SKM-1 treated with dmso at 0.1 percent for 144 hours (cell line): ENCODE measurements around the gene JPH4.
A peak's percentile ranks its signal among the peaks of the same experiment; 100 is the strongest.
"Not testable (repeated sequence)": the region's sequence is repeated elsewhere in the genome, so short reads cannot be mapped to it uniquely, and the experiment has no call there.

Experiments used
- DNase-seq: peaks from one replicate; lab custom pipeline; 2025; ENCODE audit not compliant: unreplicated experiment; lab: John Stamatoyannopoulos, UW

The JPH4 gene

GRCh38 chr14:23550131-23550811, 28.3 kb downstream of the JPH4 start:
- no peak for DNase-seq

GRCh38 chr14:23548351-23549318, 30.0 kb downstream of the JPH4 start:
- no peak for DNase-seq

DNA sequence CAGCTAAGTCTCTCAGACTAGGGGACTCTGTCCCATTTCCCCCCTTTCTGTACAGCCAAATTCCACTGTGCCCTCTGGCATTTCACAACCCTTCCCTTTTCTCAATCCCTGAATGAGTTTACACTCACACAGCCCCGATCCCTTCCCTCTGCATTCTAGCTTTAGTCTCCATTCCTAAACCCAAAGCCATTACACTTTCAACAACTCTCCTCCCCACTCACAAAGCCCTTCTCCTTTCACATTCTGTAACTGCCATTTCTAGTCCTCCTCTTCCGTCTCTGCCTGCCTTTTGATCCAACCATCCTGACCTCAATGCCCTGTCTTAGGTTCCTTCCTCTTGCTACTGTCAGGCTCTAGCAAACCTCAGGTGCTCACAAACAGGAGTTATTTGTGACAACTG, 30.7 kb downstream of the JPH4 start:
- no peak for DNase-seq

DNA sequence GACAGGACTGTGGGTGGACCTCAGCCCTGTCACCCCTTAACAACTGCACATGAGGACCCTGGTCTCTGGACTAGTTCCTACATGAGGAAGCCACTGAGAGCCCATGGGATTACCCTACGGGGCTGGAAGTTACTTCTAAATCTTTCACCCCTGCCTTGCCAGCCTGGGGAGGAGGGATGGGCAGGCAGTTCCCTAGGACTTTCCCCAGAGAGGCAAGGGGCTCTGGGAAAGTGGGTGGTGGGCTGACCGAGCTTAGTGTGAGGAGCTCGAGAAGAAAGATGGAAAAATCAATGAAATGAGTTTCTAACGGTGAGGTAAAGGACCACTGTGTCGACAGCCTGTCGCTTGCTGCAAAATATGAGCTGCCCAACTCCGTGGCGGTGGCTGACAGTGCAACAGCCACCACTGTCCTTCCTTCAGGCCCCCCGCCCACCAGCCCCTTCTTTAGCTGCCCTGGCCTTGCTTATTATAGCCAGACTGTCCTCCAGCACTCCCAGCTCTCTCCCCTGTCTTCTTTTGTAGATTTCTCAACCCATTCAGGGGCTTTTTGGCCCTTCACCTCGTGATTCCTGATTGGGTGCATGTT, 32.0 kb downstream of the JPH4 start:
- DNase-seq = no peak

DNA sequence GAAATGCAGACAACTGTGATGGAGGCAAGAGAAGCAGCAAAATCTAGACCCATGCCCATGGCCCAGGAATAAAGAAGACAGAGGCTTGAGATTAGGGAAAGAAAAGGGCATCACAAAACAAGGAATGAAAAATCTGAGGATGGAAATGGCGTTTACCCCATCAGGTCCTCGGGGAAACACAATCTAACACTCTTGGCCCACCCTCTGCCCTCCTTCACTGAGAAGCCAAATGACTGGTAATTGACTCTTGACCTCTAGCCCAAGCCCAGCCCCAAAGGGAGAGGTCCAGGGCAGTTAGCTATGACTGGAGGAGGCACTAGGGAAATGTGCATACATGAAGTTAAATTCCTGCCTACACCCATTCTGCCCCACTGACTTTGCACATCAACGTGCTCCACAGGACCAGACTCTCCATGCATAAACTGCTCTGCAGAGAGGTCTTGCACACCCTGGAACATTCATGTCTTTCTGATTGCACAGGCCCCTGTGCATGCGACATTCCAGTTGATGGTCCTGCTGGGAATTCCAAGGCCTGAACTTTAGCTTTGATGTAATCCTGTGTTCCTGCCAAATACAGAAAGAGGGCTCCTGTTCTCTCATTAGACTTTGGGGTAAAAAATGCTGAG, 32.7 kb downstream of the JPH4 start:
- no peak for DNase-seq

DNA sequence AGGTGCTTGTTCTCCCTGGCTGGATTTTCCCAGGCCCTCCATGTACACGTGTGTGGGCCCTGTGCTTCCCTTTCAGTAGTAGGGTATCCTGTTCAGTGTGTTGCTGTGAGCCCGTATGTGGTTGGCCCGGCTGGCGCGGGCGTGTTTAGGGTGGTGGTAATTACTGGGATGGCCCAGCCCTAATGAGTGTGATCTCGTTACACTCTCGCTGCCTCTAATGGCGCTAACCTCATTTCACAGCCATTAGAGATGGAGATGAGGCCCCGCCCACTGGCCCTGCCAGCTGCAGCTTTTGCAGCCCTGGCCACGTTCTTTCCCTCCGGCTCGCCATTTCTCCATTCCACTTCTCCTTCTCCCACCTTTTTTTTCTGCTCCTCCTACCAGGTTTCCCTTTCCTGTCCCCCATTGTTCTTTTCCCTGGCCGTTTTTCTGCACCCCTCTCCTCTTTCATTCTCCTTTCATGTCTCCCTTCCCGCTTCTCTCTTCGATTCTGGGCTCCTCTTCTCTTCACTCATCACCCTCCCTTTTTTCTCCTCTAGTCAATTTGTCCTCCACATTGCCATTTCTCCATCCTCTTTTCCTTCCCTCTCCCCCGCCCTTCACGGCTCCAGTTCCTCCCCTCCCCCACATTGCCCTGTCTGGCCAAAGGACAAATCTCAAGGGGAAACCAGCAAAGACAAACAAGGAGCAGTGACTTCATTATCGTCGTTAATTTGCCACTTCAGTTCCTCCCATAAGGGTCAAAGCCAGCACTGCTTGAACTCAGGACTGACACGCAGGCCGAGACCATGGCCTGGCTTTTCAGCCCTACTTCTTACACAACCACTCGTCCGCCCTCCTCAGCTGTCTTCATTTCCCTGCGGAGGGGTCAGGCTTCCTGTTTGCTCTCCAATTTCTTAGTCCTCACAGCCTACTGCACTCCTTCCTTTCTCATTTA, 33.8 kb downstream of the JPH4 start:
- no peak for DNase-seq

DNA sequence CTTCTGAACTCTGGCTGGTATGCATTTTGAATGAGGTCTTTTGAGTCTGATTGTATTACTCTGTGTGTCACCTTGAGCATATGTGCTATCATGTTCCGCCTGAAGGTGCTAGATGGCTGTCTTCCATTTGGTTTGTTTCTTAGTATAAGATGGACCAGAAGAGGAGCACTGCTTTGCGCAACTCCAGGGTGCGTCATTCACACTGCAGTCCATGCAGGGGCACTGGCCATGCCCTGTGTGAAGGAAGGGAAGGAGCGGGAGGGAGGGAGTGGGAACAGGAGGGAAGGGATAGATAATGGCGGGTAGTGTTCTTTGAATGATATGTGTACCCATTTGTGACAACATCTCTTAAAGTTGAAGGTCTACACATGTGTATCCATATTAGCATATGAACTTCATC, 35.2 kb downstream of the JPH4 start:
- DNase-seq = no peak

DNA sequence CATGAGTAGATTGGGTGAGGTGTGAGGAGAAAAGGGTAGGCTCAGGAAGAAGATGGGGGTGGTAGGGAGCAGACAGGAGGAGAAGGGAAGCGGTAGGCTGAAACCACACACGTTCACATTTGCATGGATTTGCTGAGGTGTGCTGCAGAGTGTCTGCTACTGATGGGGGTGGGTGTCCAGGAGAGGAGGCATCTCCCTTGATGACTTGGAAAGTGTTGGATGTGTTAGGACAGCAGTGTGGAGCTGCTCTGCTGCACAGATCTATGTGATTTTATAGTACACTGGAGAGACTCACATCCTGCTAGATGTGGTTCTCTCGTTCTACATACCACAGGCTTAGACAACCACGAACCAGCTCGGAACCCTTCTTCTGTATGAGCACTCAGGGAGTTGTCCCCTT, 36.3 kb downstream of the JPH4 start:
- no peak for DNase-seq

DNA sequence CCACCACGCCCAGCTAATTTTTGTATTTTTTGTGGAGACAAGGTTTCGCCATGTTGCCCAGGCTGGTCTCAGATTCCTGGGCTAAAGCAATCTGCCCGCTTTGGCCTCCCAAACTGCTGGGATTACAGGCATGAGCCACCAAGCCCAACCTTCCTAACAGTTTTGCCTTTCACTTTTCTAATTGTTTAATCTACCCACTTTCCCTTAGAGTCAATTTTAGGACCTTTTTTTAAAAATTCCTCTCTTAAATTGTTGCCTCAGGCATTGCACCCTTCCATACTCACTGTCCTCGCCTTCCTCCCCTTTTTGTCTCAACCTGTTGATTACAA, 38.5 kb downstream of the JPH4 start:
- DNase-seq = no peak

GRCh38 chr14:23539248-23540140, 39.1 kb downstream of the JPH4 start:
- peak; percentile 22 for DNase-seq

DNA sequence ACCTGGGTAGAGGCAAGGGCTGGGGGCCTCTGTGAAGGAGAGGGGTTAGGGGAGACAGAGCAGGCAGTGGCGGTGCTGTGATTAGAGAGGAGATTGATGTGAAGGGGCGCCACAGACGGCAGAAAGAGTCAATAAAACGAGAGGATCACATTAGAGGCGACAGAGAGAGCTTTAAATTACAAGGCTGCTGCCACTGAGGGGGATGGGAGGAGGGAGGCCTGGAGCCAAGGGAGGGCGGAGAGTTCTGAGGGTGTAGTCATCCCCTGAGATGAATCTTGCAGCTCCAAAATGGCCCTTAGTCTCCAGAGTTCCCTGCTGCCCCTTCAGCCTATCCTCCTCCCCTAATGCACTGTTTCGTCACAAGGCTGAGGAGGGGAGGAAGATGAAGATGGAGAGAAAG, 39.8 kb downstream of the JPH4 start:
- no peak for DNase-seq

- no peak for DNase-seq
These were observed 40.4 kb downstream of the JPH4 start for GRCh38 chr14:23538050-23538718.

DNA sequence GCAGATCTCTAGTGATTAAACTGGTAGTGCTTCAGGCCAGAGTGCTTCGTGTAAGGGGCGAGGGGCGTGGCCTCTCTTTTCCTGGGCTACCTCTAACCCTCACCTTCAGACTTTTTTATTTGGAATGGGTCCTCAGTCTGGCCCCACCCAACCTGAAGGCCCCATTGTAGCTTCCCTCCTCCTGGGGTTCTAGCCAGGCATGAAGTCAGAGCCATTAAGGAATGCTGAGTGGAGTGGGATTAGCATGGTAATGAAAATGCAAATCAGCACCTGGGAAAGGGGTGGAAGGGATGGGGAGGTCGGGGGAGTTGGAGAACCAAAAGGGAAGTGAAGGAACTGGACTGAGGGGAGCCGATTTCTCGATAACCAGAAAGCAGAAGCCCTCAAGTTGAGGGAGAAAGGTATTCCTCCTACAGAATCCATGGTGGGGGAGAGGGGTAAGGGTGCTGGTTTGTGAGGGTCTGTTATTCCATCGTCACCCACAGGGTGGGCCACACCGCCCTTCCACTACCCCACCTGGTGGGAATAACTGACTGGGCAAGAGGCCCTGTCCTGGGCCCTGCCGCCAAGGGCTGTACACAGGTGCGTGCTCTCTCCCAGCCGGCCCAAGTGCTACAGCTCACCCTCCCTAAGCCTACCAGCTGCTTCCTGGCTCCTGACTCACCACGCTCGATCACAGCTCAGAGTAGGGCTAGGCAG, 41.1 kb downstream of the JPH4 start:
- DNase-seq = no peak

DNA sequence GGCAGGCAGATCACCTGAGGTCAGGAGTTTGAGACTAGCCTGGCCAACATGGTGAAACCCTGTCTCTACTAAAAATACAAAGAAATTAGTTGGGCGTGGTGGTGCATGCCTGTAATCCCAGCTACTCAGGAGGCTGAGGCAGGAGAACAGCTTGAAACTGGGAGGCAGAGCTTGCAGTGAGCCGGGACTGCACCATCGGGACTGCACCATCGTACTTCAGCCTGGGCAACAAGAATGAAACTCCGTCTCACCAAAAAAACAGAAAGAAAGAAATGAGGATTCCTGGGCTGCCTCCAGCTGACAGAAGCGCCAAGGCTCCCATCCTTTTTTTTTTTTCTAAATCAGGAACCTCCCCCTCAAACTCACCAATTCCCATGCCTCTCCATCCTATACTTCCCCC, 41.7 kb downstream of the JPH4 start:
- not testable (repeated sequence) for DNase-seq

DNA sequence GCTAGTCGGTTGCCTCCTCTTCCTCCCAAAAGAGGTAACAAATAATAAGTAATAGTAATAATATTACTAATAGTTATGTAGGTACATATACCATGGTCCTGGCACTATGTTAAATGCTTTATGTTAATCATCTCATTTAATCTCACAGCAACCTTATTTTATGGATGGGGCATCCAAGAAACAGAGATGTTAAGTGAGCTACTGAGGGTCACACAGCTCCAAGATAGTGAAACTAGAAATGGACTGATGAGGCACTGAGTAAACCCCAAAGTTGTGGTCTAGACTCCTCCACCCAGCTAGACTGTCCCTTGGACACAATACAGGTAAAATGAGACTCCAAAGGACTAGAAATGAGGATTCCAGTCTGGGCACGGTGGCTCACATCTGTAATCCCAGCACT, 42.1 kb downstream of the JPH4 start:
- DNase-seq = no peak

- no peak for DNase-seq
These were observed 42.6 kb downstream of the JPH4 start for GRCh38 chr14:23535943-23536342.

GRCh38 chr14:23533652-23534435, 44.7 kb downstream of the JPH4 start:
- no peak for DNase-seq

DNA sequence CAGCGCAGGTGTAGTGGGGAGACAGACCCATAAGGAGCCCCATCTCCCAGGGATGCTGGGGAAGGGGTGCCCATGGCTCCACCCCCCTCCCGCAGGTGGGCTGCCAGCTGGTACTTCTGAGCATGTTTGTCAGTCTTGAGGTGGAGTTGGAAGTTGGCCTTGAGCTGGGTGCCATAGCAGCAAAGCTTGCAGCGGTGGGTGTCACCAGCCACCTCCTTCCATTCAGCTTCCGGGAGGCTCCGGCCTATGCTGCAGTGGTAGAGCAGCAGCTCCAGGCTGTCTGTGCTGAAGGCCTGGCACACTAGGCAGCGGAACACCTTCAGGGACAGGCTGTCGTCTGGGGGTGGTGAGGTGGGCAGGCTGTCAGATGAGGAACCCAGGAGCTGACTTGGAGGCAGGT, 45.9 kb downstream of the JPH4 start:
- no peak for DNase-seq
